GM21717 (cell line): ENCODE results near the gene MGAT3.

Source experiments
- ATAC-seq: cut with Tn5 transposase; IDR thresholded peaks from one replicate; pipeline ENCODE4 v1.9.1; 2021; ENCODE audit warnings: mild to moderate bottlenecking, moderate library complexity; ENCODE audit not compliant: unreplicated experiment

Gene MGAT3

DNA sequence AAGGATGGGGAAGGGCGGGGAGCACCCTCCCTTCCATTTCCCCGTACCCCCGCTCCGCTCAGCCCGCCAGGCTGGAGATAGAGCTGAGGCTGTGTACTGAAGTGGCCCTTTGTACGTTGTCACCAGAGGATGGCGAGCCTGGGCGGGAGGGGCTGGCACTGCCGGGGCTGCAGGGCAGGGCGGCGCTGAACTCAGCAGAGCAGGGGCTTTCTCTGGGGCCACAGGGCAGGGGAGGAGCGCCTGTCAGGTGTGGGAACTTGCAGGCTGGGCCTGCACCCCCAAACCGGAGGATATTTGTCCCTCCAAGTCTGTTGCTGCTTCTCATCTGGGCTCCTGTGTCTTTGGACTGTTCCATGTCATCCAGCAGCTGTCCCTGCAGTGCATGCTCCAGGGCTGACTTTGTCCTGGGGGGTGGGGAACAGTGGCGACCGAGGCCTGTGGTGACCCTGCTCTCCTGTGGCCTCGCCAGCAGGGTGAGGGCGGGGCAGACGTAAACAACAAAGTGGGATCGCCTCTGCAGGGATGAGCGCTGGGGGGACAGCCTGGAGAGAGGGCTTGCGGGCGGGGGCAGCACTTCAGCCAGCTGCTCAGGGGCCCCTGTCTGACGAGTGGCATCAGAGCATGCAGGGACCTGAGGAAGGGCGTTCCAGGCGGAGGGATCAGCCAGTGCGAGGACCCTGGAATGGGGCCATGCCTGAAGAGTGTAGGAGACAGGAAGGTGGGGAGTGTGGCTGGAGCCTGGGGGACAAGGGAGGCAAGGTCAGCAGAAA is 13.1 kb downstream of the MGAT3 start:
- no peak for ATAC-seq

DNA sequence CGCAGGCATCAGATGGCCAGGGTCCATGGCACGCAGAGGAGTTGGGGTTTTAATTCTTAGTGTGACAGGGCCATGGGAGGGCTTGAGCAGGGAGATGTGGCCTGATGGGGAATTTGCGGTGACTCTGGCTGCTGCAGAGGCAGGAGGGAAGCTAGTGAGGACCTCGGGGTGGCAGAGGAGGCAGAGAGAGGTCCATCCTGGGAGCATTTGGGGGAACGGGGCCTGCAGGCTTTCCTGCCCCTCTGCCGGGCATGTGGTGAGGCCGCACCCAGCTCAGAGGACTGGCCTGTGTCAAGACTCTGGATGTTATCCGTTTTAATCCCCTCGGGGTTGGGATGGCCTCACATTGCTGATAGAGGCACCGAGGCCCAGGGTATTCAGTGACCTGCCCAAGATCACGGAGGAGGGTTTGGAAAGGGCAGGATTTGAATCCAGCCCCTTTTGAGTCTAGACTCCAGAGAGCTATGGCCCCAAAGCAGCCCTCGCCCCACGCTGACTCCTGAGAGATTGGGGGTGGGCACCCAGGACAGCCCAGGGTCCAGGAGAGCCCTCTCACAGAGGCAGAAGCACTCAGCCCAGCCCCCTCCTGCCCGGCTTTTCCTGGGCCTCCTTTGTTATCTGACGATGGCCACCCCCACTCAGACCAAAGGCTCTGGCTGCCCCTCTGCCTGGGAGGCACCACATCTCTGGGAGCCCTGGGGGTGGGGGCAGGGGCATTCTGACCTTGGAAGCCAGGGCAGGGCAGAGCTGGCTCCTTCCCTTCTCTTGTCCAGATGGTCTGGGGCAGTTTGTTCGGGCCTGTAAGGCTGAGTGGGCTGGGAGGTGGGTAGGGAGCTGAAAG is 13.9 kb downstream of the MGAT3 start:
- ATAC-seq = no peak

- no peak for ATAC-seq
Measured at GRCh38 chr22:39471381-39472141, 14.7 kb downstream of the MGAT3 start.

DNA sequence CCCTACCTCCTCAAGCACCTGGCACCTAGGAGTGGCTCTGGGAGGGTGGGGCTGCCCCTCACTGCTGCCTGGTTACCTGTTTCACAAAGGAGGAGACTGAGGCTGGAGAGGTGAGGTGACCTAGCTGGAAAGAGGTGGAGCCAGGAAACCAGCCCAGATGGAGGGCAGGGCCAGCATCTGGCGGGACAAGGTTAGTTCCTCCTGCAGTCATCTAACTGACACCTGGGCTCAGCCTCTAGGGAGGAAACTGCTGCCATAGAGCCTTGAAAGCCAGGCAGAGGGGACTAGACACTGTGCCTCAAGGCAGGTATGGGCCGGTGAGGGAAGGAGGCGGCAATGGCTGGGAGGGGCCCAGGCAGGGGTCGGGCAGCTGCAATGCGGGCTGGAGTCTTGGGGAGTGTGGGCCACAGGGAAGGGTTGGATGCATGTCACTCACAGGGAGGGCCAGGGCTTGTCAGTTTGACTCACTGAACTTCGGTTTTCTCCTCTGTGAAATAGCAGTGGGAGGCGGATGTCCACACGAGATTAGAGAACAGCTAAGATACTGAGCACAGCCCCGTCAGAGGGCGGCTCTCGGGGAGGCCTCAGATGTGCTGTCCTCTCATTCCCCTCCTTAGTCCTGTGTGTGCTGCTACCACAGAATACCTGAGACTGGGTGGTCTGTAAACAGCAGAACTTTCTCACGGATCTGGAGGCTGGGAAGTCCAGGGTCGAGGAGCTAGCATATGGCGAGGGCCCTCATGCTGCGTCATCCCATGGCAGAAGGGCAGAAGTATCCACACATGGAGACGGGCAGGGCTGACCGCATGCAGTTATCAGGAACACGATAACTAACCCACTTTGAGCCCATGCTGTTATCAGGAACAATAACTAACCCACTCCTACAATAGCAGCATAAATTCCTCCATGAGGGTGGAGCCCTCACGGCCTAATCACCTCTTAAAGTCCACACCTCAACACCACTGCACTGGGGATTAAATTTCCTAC is 16.1 kb downstream of the MGAT3 start:
- no peak for ATAC-seq

GRCh38 chr22:39473851-39474250 is 17.0 kb downstream of the MGAT3 start:
- ATAC-seq = no peak

DNA sequence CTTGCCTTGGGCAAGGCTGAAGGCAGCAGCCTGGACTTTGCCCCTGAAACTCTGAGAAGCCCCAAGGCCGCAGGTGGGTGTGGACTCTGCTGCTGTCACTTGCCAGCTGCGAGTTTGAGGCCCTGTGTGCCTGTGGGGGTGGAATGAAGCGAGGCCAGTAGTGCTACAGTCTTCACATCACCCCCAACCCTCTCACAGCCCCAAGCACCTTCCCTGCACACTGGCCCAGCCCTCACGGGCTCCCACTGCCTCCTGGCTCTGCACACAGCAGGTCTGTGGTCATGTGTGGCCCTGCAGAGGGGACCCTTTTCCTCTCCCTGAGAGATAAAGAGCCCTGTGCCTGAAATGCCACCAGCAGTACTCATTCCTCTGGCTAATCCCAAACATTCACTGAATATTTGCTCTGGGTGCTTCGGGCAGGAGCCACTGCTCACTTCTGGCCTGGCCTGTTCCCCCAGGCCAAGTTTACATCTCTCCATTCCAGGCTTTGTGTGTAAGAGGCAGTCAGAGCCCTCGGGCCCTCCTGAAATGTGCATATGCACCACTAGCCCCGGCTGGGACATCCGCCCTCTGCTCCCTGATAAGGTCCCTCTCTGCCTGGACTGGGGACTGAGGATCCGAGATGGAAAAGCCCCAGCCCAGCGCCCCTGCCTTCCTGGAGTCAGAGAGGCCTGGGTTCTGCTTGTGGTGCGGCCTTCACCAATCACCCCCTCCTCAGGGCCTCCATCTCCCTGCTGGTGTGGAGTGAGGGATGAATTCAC is 17.7 kb downstream of the MGAT3 start:
- no peak for ATAC-seq

- no peak for ATAC-seq
Measured at GRCh38 chr22:39475337-39475736, 18.5 kb downstream of the MGAT3 start.

GRCh38 chr22:39475902-39476301 is 19.1 kb downstream of the MGAT3 start:
- ATAC-seq = no peak

DNA sequence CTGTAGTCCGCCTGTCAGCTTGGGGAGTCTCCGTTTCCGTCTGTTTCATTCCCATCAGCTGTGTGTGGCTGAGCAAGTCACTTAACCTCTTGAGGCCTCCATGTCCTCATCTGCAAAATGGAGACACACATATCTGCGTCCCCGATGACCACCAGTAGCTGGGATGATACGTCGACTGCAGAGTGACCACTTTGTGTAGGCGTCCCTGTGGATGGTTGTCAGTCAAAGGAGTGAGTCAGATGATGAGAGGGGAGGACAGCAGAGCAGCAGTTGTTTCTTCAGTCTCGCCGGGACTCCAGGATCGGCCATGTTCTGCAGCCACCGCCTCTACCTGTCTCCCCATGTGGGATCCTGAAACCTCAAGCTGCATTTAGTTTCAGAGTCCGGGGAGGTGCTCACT is 19.9 kb downstream of the MGAT3 start:
- ATAC-seq = no peak

- no peak for ATAC-seq
Measured at GRCh38 chr22:39477542-39477941, 20.7 kb downstream of the MGAT3 start.

- ATAC-seq = no peak
Measured at GRCh38 chr22:39478441-39478850, 21.6 kb downstream of the MGAT3 start.

- ATAC-seq = no peak
Measured at GRCh38 chr22:39479254-39479653, 22.4 kb downstream of the MGAT3 start.

DNA sequence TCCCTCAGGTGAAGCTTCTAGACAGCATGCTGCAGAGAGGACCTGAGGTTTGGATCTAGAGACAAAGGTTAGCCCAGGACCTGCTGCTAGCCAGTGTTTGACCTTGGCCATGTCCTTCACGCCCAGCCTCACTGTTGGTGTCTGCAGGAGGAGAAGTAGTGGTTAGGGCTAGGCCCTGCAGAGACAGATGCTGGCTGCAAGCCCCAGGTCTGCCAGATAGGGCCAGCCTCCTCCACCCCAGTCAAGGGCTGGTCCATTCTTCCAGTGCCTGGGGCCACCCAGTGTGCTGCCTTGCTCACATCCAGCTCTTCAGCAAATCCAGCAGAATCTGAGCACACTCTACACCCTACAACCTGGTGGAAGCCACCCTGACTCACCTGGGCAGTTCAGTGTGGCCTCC is 23.7 kb downstream of the MGAT3 start:
- ATAC-seq = no peak

DNA sequence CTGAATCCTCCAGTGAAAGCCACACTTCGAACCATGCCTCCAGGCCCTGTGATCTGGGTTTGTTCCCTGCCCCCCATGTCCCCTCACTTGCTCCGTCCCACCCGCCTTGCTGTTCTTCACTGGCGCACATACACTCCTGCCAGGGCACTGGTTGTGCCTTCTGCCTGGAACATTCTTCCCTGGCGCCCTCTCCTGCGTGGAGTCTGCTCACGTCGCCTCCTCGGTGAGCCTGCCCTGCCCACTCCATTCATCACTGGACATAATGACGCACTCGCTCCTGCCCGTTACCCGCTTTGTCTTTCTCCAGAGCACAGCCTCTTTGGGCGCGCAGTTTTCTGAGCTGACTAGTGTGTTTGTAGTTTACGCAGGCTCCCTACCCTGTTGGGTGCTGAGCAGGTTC is 24.2 kb downstream of the MGAT3 start:
- no peak for ATAC-seq

- ATAC-seq = no peak
Measured at GRCh38 chr22:39481595-39481994, 24.8 kb downstream of the MGAT3 start.

DNA sequence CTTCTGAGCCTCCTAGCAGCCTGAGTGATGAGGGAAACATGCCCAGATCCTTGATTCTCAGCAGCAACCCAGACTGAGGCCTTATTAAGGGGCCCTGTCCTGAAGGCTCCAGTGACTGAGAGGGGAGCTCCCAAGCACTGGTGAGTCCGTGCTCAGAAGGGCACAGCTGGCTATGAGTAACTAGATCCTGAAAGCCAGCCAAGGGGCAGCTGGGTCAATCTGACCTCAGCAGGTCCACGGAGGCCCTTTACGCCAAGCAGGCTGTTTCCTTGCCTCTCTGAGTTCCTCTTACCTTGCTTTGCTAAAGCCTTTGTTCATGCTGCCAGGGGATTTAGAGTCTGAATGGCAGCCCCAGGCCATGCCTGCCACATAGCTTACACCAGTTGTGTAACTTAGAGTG is 26.0 kb downstream of the MGAT3 start:
- no peak for ATAC-seq

DNA sequence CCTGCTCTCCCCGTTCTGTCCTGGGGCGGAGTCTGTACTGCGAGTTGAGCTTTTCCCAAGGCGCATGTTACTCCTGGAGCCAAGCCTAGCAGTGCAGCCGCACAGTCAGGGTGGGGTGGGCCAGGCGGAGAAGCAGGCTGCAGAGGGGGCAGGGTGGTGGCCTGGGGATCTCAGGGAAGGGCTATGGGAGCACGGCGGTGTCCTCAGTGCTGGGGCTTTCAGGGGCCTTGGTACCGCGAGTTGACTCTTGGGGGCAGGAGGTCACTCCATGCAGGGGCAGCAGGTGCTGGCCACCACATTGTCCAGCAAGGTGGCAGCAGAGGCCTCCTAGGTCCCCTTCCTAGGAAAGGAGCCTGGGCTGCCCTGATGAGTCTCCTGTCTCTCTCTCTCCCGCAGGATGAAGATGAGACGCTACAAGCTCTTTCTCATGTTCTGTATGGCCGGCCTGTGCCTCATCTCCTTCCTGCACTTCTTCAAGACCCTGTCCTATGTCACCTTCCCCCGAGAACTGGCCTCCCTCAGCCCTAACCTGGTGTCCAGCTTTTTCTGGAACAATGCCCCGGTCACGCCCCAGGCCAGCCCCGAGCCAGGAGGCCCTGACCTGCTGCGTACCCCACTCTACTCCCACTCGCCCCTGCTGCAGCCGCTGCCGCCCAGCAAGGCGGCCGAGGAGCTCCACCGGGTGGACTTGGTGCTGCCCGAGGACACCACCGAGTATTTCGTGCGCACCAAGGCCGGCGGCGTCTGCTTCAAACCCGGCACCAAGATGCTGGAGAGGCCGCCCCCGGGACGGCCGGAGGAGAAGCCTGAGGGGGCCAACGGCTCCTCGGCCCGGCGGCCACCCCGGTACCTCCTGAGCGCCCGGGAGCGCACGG is 30.4 kb downstream of the MGAT3 start:
- ATAC-seq = no peak

GRCh38 chr22:39487826-39488520 is 31.2 kb downstream of the MGAT3 start:
- ATAC-seq = no peak
